GM15510 (cell line): ENCODE results near the gene CEP104.

Experiments used
- POLR2A ChIP-seq: IDR thresholded peaks from 3 replicates; pipeline ENCODE4 v1.6.1; 2011; ENCODE audit warnings: borderline replicate concordance; ENCODE audit not compliant: insufficient read length; ENCODE audit errors: extremely low read depth

CEP104 gene

GRCh38 chr1:3807769-3808168, 49.2 kb downstream of the CEP104 start:
- TF ChIP-seq POLR2A: no peak

GRCh38 chr1:3805038-3805437, 52.0 kb downstream of the CEP104 start:
- no peak for TF ChIP-seq POLR2A

GRCh38 chr1:3803905-3804626, 52.9 kb downstream of the CEP104 start:
- no peak for TF ChIP-seq POLR2A

- TF ChIP-seq POLR2A: no peak
These were observed 56.9 kb downstream of the CEP104 start for GRCh38 chr1:3799976-3800685.

GRCh38 chr1:3796215-3797061, 60.6 kb downstream of the CEP104 start, which contains the start of gene LRRC47:
LRRC47 (minus strand) TSS chr1:3796498; CDS start chr1:3796476, 22 bp downstream.
- peak; percentile 81 for TF ChIP-seq POLR2A

GRCh38 chr1:3795453-3796214, 61.4 kb downstream of the CEP104 start:
- no peak for TF ChIP-seq POLR2A

GRCh38 chr1:3790952-3791351, 66.1 kb downstream of the CEP104 start:
- no peak for TF ChIP-seq POLR2A

GRCh38 chr1:3790500-3790923, 66.5 kb downstream of the CEP104 start:
- TF ChIP-seq POLR2A: no peak

GRCh38 chr1:3789421-3790300, 67.3 kb downstream of the CEP104 start:
- TF ChIP-seq POLR2A: no peak

GRCh38 chr1:3788756-3789420, 68.1 kb downstream of the CEP104 start:
- TF ChIP-seq POLR2A: no peak

GRCh38 chr1:3787745-3788605, 69.0 kb downstream of the CEP104 start:
- no peak for TF ChIP-seq POLR2A

GRCh38 chr1:3787349-3787715, 69.7 kb downstream of the CEP104 start:
- no peak for TF ChIP-seq POLR2A
